GM19372 (cell line): ENCODE results near the gene SEC14L5.
"Not testable (repeated sequence)": the region's sequence is repeated elsewhere in the genome, so short reads cannot be mapped to it uniquely, and the experiment has no call there.

Source experiments
- ATAC-seq: cut with Tn5 transposase; IDR thresholded peaks from one replicate; pipeline ENCODE4 v1.9.1; 2021; ENCODE audit warnings: mild to moderate bottlenecking, low read depth, moderate library complexity; ENCODE audit not compliant: unreplicated experiment

The SEC14L5 gene

DNA sequence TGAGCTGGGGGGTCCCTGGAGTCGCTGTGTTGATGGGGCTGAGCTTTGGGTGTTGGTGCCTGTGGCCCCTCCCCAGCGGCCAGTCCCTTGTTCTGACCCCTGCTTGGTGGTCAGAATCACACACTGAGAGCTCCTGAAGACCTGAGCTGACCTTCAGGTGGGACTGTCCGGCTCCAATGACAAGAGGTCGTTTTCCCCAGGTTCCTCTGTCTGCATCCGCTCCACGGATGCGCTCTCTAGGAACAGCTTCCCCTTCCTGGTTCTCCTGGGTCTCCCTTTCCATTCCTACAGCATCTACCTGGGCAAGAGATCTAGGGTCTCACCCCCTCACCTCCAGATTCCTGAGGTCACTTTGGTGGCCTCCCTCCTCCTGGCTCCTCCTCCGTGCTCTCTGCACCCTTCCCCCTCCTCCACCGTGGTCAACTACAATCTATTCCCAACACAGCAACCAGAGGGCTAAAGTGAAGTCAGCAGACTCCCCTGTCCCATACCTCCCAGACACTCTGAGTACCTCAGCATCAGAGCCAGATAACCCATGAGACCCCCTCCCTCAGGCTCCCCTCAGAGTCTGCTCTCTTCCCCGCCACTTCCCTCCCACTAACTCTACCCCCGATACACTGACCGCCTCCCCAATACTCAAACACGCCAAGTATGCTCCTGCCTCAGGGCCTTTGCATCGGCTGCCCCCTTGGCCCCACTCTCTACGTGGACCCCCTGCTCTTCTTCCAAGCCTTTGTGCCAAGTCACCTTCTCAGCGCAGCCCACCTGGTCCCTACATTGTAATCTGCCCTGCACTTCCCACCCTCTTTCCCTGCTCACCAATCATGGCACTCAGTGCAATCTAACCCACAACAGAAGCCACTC lies 9.0 kb upstream of the SEC14L5 start:
- no peak for ATAC-seq

DNA sequence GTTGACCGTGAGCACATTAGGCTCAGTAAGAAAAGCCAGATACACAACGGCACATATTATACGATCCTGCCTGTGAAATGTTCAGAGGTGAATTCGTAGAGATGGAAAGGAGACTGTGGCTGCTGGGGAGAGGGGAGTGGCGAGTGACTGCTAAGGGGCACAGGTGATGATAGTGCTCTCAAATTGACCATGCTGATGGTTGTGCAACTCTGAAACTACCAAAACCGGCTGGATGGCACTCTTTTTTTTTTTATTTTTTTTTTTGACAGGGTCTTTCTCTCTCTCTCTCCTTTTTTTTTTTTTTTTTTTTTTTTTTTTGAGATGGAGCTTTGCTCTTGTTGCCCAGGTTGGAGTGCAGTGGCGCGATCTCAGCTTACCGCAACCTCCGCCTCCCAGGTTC lies 8.1 kb upstream of the SEC14L5 start:
- no peak for ATAC-seq

DNA sequence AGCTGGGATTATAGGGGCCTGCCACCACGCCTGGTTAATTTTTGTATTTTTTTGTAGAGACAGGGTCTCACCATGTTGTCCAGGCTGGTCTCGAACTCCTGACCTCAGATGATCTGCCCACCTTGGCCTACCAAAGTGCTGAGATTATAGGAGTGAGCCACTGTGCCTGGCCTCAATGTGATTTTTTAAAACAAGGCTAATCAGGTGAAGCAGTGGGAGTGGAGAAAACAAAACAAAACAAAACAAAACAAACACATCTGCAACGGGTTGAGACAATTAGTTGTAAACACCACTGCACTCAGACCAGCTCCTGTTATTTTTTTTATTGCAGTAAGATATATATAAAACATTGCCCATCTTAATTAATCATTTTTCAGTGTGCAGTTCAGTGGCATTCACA lies 6.5 kb upstream of the SEC14L5 start:
- not testable (repeated sequence) for ATAC-seq

DNA sequence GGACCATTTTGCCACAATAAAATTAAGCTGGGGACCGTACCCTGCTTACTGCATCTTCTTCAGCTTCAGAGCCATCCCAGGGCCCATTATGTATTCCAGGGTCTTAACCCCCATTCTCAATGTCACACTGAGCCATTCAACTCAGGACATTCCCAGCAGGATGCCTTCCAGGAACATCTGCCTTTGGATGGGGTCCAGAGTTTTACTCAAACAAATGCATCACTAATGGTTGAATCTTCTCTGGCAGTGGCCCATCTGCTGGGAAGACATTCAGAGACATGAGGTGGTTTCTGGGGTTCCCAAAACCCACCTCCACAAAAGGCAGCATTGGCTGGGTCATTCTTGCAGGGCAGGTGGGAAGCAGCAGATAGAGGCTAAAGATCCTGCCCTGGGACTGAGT lies 3.4 kb upstream of the SEC14L5 start:
- no peak for ATAC-seq

DNA sequence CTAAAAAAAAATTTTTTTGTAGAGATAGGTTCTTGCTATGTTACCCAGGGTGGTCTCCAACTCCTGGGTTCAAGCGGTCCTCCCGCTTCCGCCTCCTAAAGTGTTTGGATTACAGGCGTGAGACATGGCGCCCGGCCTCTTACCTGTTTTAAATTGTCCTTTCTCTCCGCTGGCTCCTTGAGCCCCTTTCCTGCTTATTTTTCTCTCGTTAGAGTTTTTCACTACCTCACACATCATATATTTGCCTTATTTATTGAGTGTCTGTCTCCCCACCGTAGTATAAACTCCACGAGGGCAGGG lies 760 bp upstream of the SEC14L5 start:
- no peak for ATAC-seq

DNA sequence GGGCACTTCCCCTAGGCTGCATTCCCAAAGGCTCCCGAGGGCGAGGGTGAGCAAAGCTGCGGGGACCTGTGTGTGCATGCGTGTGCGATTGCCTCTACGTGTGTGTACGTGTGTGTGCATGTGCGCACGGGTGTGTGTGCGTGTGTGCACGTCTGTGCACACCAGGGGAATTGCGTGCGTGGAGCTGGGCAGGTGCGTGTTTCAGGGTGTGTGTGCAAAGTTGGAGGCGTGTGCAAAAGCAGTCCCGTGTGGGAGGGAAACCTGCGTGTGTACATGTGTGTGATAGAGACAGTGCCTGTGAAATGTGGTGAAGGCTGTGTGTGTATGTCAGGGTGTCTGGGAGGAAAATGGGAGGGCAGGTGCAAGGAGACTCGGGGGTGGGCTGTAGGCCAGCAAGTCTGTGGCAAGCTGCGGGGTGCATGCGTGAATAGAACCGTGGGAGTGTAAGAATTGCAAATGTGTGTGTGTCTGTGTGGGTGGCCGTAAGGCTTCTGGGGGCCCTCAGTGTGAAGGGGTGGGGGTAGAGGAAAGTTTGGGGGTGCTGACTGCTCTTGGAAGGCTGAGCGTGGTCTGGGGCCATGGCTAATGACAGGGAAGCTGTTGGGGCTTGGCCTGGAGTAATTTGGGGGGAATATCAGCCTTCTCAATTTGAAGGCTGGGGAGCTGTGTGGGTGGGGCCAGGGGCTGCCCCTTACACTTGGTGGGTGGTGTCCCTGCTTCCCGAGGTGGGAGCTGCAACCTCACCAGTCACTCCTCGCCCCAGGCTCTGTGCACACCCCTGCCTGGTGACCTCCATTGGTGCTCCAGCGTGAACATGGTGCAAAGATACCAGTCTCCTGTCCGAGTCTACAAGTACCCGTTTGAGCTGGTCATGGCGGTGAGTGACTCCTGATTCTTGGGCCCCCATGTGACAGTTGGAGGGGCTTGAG lies 644 bp downstream of the SEC14L5 start:
- ATAC-seq, result no peak

DNA sequence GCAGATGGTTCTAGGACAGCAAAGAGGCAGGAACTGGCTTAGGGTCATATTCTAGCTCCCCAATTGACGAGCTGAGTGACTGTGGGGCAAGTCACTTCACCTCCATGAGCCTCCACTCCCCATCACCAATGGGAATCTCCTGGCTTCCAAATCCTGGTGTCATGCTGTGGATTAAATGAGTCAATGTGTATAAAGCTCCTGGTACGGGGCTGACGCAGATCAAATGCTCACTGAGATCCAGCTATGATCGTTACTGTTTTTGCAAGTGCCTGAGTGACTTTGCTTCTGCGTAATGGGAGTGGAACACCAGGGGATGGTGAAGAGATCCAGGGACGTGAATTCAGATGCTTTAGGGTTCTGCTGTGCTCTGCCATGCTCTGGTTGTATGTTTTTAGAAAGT lies 2.4 kb downstream of the SEC14L5 start:
- ATAC-seq, result no peak

DNA sequence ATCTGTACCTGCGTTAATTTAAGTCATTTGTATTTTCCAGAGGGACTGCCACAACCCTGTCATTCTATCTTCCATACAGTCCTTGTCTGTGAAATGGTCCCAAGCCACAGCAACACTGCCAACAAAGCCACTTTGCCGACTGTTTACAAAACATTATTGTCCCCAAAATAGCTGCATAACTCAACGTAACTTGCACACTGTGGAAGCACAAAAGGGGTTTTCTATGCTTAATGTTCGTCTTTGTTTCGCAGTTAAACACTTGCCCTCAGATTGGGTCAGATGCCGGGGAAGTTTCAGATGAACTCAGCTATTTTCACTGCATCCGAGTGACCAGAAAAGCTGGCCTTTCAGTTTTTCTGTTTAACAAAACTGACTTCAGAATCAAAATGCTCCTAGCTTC lies 4.6 kb downstream of the SEC14L5 start:
- ATAC-seq, result no peak

DNA sequence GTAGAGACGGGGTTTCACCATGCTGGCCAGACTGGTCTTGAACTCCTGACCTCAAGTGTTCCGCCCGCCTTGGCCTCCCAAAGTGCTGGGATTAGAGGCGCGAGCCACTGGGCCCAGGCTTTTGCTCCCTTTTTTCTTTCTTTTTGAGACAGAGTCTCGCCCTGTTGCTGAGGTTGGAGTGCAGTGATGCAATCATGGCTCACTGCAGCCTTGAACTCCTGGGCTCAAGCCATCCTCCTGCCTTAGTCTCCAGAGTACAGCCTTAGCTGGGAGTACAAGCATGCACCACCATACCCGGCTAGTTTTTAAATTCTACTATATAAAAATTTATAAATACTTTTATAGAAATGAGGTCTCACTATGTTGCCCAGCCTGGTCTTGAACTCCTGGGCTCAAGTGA lies 5.4 kb downstream of the SEC14L5 start:
- ATAC-seq, result not testable (repeated sequence)

DNA sequence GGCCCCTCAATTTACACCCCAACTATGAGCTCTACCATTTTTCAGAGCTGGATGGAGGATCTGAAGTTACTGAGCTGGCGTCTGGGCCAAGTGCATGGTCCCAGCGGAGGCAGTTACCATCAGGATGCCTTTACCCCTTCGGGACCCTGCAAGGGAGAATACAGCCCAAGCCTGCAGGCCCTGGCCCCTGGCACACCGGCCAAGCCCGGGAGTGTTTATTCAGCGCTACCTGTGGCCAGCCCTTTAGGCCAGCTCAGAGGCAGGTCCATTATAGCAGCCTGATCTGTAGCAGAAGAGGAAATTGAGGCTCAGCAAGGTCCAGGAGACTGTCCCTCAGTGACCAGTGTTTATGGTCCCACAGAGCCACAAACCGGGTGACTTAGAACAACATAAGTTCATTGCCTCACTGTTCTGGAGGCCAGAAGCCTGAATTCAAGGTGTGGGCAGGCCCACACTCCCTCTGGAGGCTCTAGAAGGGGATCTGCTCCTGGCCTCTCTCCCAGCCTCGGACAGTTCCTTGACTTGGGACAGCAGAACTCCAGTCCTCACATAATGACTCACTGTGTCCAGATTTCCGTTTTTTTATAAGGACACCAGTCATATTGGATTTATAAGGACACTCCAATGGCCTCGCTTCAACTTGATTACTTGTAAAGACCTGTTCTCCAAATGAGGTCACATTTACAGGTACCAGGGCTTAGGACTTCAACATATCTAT lies 8.8 kb downstream of the SEC14L5 start:
- no peak for ATAC-seq

DNA sequence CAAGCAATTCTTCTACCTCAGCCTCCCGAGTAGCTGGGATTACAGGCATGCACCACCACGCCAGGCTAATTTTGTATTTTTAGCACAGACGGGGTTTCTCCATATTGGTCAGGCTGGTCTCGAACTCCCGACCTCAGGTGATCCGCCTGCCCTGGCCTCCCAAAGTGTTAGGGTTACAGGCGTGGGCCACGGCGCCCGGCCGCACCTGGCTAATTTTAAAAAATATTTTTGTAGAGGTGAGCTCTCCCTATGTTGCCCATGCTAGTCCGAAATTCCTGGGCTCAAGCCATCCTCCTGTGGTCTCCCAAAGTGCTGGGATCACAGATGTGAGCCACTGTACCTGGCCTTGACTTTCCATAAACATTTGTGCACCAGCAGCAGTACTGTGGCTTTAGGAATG lies 10.1 kb downstream of the SEC14L5 start:
- not testable (repeated sequence) for ATAC-seq

DNA sequence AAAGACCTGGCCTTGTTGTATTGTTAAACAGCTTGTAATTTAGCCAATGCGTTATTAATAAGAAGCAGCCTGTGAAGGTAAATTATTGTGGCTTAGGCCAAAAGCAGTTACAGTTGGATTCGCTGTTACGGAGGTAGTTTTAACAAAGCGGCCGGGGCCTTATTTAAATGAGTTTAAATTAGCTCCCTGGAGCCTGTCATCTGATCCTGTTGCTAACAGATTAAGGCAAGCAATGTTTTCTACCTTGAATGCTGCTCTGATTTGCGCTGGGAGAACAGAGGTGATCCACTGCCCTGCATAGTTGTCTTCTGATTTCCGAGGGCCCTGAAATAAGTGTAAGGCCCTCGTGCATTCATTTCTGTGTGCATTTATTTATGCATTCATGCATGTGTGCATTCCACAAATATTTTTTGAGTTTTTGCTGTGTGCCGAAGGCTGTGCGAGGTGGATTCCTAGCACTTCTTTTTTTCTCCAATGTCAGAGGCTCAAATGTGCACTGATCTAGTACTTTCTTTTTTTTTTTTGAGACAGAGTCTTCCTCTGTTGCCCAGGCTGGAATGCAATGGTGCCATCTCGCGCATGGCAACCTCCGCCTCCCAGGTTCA lies 10.9 kb downstream of the SEC14L5 start:
- ATAC-seq, result no peak

DNA sequence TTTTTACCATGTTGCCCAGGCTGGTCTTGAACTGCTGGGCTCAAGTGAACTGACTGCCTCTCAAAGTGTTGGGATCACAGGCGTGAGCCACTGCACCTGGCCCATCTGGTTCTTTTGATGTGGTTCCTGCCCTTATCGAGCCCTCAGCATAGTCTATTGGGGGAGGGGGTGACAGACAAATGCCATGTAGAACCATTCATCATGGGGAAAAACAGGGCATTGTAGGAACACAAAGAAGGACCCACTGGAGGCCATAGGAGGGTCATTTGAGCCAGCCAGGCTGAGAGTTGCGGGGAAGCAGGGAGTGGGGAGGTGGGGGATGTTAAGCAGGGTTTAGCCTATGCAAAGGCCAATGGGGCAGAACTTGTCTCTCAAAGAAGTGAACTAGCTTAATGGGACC lies 11.9 kb downstream of the SEC14L5 start:
- no peak for ATAC-seq

DNA sequence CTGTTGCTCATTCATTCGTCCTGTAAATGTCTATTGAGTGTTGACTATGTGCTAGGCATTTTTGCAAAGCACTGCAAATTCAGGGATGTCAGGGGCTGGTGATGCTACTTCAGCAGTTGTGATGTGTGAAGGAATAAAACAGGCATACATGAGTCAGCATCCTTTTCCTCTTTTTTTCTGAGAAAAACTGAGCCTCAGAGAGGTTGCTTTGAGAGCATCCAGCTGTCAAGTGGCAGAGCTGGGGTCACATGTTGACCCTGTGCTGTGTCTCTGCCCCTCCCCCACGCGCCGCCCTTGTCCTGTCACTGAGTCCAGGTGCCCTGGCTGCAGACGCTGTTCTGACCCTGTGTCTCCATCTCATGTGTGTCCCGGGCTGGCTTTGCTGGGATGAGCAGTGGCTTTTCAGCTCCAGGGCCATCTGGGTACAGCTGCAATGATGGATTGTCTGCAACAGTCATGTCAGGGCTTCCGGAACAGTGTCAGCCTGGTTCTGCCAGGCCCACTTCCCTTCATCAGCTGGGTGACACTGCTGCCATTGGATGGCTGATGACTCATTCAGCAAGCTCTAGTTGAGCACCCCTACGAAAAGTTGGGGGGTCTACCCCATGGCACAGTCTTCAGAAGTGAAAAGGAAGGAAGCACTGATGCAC lies 14.9 kb downstream of the SEC14L5 start:
- ATAC-seq, result no peak

DNA sequence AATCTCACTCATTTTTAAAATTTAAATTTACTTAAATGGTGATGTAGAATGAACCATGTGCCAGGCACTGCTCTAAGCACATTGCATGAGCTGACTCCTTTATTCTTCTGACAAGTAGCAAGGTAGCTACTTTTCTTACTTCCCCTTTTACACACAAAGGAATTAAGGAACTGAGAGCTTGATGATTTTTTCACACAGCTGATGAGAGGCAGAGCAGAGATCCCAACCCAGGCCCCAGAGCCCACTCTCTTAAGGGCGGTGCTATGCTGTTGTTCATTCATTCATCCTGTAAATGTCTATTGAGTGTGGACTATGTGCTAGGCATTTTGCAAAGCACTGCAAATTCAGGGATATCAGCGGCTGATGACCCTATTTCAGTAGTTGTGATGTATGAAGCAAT lies 17.9 kb downstream of the SEC14L5 start:
- peak; percentile 96 for ATAC-seq

DNA sequence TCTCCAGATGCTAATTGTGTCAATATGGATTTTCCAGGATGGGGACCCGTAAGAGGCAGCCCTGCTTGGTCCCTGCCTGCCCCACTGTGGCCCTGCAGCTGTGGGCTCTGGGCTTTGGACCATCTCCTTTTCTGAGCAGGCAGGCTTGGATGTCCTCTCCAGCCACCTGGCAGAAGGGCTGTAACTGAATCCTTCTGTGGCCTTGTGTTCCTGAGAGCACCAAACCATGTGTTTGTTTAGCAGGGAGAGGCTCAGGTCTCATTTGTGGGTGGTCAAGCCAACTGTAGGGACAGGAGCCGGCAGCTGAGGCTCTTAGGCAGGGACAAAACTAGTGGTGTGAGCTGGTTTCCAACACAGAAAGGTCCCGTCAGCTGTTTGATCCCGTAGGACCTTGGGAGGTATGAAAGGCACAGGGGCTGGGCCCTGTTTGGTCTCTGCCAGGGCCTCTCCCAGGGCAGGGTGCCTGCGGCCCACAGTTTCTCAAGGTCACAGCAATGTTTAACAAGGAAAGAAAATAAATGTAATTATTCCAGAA lies 18.5 kb downstream of the SEC14L5 start:
- ATAC-seq, result no peak

DNA sequence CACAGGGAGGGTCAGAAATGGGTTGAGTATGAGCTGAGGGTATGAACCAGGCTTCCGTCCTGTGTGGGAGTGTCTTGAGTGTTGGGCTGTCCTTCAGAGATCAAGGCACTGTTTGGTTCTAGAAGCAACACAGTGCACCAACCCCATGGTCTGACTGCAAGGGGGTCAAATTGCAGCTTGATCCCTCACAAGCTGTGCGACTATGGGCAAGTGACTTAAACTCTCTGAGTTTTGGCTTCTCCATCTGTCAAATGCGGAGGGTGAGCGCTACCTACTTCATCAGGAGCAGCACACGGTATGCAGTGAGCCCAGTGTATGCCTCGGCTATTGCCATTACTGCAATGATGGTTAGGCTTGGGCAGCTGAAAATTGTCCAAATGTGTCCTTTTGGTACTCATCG lies 21.0 kb downstream of the SEC14L5 start:
- no peak for ATAC-seq

DNA sequence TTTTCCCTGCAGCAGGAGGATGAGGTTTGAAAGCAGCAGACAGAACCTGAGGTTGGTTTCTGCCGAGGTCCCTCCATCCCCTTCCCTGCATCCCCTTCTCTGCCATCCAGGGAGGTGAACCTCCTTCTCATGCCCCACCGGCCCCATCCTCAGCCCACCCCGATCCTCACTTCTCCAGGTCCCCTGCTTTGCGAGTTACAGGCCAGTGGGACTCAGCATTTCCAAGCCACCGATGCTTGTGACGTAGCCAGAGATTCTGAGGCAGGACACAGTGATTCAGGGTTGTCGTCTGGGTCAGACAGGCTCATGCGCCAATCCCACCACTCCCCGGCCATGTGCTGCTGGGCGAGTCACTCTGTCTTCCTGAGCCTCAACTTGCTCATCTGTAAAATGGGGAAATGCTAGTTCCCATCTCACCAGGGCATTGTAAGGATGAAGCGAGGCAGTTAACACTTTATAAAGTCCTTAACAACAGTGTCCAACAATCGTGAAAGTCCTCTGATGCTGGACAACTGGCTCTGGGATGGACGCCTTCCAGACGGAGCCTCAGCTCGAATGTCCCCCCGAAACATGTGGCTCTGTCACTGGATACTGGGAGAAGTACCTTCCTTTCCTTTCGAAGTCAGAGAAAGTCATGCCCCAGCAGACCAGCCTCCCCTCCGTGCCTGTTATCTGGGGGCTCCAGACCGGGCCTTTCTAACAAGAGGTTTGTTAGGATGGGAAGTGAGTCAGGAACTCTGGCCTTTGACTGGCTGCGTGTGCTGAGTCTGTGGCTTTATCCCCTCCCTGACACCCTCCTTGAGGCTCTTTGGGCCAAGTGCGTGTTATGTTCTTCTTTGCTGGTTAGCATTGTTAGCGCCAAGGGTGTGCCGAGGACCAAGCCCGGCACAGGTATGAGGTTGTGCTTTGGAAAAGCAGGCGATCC lies 21.9 kb downstream of the SEC14L5 start:
- no peak for ATAC-seq

DNA sequence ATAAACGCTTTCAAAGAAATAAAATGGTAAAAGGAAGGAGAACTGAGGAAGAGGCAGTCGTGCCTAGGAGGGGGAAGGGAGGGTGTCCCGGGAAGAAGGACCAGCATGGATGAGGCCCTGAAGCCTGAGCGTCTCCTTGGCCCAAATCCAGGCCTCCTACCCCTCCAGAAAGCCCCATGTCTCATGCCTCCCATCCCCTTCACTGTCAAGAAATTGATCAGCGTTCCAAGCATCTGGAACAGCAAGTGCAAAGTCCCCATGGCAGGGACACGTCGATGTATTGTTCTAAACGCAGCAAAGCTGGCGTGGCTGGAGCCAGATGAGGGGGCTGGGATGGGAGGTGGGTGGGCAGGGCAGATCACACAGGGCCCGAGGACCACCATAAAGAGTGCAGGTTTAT lies 22.6 kb downstream of the SEC14L5 start:
- no peak for ATAC-seq
